ENCODE results near the gene C1QTNF8.
"Not testable (repeated sequence)": the region's sequence is repeated elsewhere in the genome, so short reads cannot be mapped to it uniquely, and the experiment has no call there.

C1QTNF8 gene

GRCh38 chr16:1091992-1092552 lies 4.0 kb downstream of the C1QTNF8 start:
- no peak for DNase-seq

GRCh38 chr16:1090620-1091587 lies 5.1 kb downstream of the C1QTNF8 start:
- no peak for DNase-seq

GRCh38 chr16:1089822-1090619 lies 6.0 kb downstream of the C1QTNF8 start:
- DNase-seq: no peak

DNA sequence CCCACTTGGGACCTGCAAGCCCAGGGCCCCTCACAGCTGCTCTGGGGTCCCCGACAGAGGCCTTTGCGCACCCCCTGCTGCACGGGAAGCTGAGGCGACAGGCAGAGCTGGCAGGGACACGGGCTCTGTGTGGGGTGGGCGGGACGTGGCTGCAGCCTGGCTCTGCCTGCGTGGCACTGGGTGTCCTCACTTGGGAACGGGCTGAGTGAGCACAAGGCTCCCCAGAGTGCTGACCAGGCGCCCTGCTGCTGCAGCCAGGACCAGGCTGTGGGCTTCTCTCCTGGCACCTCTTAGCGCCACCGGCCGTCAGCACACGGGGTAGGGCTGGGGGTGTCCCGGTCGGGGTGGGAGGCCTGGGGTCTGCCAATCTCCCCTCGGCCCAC lies 6.6 kb downstream of the C1QTNF8 start:
- DNase-seq: no peak

DNA sequence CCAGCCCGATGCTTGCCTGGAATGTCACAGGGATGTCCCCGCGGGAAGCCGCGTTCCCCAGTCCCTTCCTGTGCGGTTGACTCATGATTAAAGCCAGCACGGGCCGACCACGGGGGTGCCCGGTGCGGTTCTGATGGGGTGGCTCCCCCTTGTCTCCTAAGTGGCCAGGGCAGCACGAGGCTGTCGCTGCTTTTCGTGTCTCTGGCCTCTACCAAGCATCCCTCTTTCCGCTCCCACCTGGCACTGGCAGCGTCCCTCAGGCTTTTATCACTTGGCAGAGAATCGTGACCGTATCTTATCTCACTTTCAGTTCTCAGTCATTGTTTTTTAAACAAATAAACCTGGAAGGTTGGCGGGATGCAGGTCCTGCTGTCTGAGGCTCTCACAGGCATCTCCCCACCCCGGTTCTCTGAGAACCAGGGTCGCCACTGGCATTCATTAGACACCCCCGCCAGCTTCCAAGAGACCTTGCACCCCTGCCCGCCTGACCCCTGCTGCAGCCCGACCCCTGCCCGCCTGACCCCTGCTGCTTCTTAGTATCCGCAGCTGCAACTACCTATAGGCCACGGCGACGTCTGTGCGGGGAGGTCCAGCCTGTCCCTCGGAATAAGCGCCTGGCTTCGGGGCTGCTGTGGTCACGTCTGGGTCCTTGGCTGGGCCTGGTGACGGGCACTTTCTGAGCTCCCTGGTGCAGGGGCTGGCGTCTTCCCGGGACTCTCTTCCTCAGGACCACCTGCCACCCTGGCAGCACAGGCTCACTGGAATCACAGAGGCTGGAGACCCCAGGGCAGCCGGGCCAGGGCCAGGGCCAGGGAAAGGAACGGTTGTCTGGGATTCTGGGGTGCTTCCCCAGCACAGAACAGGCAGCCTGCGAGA lies 7.5 kb downstream of the C1QTNF8 start:
- no peak for DNase-seq

DNA sequence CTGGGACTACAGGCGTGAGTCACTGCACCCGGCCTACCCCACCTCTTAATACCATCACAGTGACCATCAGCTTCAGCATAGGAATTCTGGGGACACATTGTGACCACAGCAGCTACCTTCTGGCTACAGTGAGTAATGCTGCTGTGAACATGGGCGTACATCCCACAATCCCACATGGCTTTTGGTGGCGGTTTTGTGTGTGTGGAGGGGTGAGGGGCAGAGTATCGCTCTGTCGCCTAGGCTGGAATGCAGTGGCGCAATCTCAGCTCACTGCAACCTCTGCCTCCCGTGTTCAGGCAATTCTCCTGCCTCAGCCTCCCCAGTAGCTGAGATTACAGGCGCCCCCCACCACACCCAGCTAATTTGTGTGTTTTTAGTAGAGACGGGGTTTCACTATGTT lies 9.6 kb downstream of the C1QTNF8 start:
- not testable (repeated sequence) for DNase-seq

- DNase-seq: no peak
These were observed 11.1 kb downstream of the C1QTNF8 start for GRCh38 chr16:1084971-1085370.

GRCh38 chr16:1082952-1083675 lies 12.9 kb downstream of the C1QTNF8 start:
- no peak for DNase-seq

- no peak for DNase-seq
These were observed 13.6 kb downstream of the C1QTNF8 start for GRCh38 chr16:1082266-1082951.

- DNase-seq: no peak
These were observed 14.2 kb downstream of the C1QTNF8 start for GRCh38 chr16:1081734-1082265.

GRCh38 chr16:1080801-1081733 lies 15.0 kb downstream of the C1QTNF8 start:
- no peak for DNase-seq

DNA sequence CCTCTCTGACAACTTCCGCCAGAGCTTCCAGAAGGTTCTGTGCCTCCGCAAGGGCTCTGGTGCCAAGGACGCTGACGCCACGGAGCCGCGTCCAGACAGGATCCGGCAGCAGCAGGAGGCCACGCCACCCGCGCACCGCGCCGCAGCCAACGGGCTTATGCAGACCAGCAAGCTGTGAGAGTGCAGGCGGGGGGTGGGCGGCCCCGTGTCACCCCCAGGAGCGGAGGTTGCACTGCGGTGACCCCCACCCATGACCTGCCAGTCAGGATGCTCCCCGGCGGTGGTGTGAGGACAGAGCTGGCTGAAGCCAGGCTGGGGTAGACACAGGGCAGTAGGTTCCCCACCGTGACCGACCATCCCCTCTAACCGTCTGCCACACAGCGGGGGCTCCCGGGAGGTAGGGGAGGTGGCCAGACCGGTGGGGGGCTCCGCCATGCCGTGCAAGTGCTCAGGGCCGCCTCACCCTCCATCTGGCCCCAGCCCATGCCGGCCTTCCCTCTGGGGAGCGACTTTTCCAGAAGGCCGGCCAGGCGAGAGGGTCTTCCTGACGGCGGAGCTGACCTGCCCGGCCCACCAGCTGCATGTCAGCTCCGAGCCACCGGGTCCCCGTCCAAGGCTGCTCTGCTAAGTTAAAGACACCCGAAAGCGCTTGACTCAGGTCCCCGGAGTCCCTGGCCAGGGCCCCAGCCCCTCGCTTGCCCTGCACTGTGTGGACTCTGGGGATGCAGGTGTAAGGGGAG lies 16.1 kb downstream of the C1QTNF8 start:
- DNase-seq: no peak

DNA sequence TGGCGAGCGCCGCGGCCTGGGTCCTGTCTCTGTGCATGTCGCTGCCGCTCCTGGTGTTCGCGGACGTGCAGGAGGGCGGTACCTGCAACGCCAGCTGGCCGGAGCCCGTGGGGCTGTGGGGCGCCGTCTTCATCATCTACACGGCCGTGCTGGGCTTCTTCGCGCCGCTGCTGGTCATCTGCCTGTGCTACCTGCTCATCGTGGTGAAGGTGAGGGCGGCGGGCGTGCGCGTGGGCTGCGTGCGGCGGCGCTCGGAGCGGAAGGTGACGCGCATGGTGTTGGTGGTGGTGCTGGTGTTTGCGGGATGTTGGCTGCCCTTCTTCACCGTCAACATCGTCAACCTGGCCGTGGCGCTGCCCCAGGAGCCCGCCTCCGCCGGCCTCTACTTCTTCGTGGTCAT lies 16.7 kb downstream of the C1QTNF8 start:
- no peak for DNase-seq

GRCh38 chr16:1078579-1079021 lies 17.4 kb downstream of the C1QTNF8 start:
- DNase-seq: no peak

DNA sequence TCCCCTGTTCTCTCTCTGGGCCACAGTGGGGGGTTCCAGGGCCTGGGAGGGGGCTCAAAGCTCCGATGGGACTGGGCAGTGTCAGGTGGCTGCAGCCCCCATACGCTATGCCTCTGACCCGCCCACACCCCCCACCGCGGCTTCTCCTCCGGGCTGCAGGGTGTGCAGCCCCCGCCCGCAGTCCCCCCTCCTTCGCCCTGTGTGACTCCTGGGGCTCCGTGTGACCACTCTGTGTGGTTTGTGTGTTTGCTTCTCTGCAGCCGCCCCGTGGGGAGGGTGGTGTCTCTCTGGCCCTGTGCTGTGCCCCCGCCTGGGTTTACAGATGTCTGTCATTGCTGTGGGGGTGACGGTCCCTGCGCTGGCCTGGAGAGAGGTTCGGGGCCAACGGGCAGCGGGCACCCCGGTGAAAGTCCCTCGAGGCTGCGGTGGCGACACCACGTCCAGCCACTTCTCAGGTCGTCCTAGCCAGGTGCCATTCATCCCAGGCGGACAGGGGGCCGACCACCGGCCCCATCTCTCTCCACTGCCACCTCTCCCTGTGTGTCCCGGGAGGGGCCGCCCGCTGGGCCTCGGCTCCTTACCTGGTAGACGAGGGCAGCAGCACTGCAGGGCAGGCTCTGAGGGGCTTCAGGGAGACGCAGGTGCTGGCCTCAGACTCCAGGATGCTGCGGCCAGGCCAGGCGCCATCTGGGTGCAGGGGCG lies 18.0 kb downstream of the C1QTNF8 start:
- DNase-seq: no peak

DNA sequence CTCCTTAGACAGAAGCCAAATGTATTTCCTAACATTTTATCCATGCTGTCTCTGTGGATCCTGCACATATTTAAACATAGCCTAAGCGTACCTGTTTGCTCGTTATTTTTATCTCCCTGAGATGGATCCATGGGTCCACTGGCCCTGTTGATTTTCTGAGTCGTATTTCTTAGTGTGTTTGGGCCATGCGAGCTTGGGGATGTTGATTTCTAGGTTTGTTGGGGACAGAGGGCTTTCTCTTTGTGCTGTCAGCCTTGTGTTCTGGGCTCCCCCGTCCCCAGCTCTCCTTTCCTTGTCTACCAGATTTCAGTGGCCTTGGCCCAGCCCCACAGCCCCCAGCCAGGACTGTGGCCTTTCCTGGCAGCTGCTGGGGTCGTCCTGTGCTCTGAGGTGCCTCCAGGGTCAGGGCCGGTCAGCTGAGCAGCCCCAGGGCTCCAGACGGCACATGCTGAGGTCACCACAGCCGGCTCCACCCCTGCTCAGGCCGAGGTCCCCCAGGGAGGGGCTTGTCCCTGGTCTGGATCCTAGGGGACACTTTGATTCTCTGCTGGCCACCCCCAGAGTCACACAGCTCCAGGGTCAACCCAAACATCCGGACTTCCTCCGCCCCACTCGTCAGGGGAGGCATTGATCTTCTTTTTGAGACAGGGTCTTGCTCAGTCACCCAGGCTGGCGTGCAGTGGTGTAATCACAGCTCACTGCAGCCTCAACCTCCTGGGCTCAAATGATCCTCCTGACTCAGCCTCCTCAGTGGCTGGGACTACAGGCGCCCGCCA lies 19.1 kb downstream of the C1QTNF8 start:
- no peak for DNase-seq

- no peak for DNase-seq
These were observed 20.5 kb downstream of the C1QTNF8 start for GRCh38 chr16:1075546-1075945.

GRCh38 chr16:1074379-1074649 lies 21.7 kb downstream of the C1QTNF8 start:
- no peak for DNase-seq
